Measurements from ENCODE around the gene COL18A1.

DNA sequence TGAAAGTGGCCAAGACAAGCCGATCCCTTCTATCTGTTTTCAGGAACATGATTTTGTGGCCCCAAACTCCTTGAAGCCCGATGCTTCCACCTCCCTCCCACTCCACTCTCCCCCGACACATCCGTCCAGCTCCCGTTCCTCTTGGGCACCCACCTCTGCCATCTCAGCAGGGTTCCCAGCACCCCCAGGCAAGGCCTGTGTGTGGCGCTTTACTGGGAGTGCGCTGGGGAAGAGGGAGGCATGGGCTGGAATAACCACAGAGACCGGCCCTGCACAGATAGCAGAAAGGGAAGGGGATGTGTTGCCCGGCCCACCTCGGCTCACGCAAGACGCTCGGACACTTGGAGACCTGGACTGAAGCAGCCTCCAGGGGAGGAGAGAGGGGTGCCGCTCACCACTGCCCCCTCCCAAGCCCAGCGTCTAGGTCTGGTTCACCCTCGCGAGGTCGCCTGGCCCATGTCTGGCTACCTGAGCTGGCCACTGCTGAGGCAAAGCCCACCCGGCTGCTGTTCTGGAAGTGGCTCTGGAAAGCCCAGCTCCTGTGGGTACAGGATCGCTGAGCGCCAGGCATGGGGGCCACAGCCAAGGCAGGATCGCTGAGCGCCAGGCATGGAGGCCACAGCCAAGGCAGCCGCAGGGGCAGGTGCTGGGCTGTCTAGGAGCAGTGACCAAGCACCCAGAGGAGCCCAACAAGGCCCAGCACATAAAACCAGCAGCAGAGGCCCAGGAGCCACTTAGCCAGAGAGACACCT lies 23.8 kb upstream of the COL18A1 start:
- TF ChIP-seq, protein P1, sequence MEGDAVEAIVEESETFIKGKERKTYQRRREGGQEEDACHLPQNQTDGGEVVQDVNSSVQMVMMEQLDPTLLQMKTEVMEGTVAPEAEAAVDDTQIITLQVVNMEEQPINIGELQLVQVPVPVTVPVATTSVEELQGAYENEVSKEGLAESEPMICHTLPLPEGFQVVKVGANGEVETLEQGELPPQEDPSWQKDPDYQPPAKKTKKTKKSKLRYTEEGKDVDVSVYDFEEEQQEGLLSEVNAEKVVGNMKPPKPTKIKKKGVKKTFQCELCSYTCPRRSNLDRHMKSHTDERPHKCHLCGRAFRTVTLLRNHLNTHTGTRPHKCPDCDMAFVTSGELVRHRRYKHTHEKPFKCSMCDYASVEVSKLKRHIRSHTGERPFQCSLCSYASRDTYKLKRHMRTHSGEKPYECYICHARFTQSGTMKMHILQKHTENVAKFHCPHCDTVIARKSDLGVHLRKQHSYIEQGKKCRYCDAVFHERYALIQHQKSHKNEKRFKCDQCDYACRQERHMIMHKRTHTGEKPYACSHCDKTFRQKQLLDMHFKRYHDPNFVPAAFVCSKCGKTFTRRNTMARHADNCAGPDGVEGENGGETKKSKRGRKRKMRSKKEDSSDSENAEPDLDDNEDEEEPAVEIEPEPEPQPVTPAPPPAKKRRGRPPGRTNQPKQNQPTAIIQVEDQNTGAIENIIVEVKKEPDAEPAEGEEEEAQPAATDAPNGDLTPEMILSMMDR (conservative IDR thresholded peaks at IDR 0.05; ENCODE audit: low read depth, low read length): no peak
- TF ChIP-seq EZH2 (IDR thresholded peaks at IDR 0.05; ENCODE audit: borderline replicate concordance, low read depth, low read length, poor library complexity, severe bottlenecking): no peak
